ENCODE measurements around the gene JMJD6. TPM values are rescaled to one million over a fixed set of nuclear protein-coding genes. Genes with fewer than 3 reads are reported as not detected.
A peak's percentile ranks its signal among the peaks of the same experiment; 100 is the strongest.
"Not testable (repeated sequence)": the region's sequence is repeated elsewhere in the genome, so short reads cannot be mapped to it uniquely, and the experiment has no call there.

The JMJD6 gene
- total RNA-seq, 1 experiment from 2014 or later = 34.0 TPM

- peak; percentile 59 for DNase-seq (ENCODE audit: low spot score)
Measured at GRCh38 chr17:76736349-76737081, 10.1 kb upstream of the JMJD6 start.

- DNase-seq (ENCODE audit: low spot score) = no peak
Measured at GRCh38 chr17:76735586-76736348, 9.4 kb upstream of the JMJD6 start.

- peak; percentile 47 for DNase-seq (ENCODE audit: low spot score)
Measured at GRCh38 chr17:76735006-76735405, 8.6 kb upstream of the JMJD6 start.

- DNase-seq (ENCODE audit: low spot score) = peak; percentile 31
Measured at GRCh38 chr17:76734080-76734840, 7.9 kb upstream of the JMJD6 start.

GRCh38 chr17:76733618-76733957 is 7.2 kb upstream of the JMJD6 start:
- peak; percentile 2 for DNase-seq (ENCODE audit: low spot score)

- DNase-seq (ENCODE audit: low spot score) = peak; percentile 23
Measured at GRCh38 chr17:76732734-76733617, 6.6 kb upstream of the JMJD6 start.

GRCh38 chr17:76731800-76732733 is 5.7 kb upstream of the JMJD6 start:
- DNase-seq (ENCODE audit: low spot score) = peak; percentile 27

- no peak for DNase-seq (ENCODE audit: low spot score)
Measured at GRCh38 chr17:76727745-76728456, 1.5 kb upstream of the JMJD6 start.

GRCh38 chr17:76726776-76727718 is 641 bp upstream of the JMJD6 start, which contains the start of gene METTL23:
TSS of gene METTL23 (plus strand) at chr17:76726839. CDS start at chr17:76729711, 2,872 bp downstream.
- DNase-seq (ENCODE audit: low spot score) = peak; percentile 76

GRCh38 chr17:76725580-76726230 is 701 bp downstream of the JMJD6 start:
- peak; percentile 64 for DNase-seq (ENCODE audit: low spot score)

- DNase-seq (ENCODE audit: low spot score) = no peak
Measured at GRCh38 chr17:76723812-76724211, 2.6 kb downstream of the JMJD6 start.

GRCh38 chr17:76722977-76723376 is 3.4 kb downstream of the JMJD6 start:
- not testable (repeated sequence) for DNase-seq (ENCODE audit: low spot score)

GRCh38 chr17:76722279-76722678 is 4.1 kb downstream of the JMJD6 start:
- DNase-seq (ENCODE audit: low spot score) = no peak

GRCh38 chr17:76721463-76721862 is 4.9 kb downstream of the JMJD6 start:
- no peak for DNase-seq (ENCODE audit: low spot score)

- no peak for DNase-seq (ENCODE audit: low spot score)
Measured at GRCh38 chr17:76720941-76721340, 5.5 kb downstream of the JMJD6 start.

GRCh38 chr17:76720211-76720610 is 6.2 kb downstream of the JMJD6 start:
- no peak for DNase-seq (ENCODE audit: low spot score)

- DNase-seq (ENCODE audit: low spot score) = no peak
Measured at GRCh38 chr17:76718516-76718915, 7.9 kb downstream of the JMJD6 start.

GRCh38 chr17:76716839-76717215 is 9.6 kb downstream of the JMJD6 start:
- DNase-seq (ENCODE audit: low spot score) = no peak

Data from HT-29 (cell line).